Common myeloid progenitor, CD34-positive (primary cell): ENCODE results near the gene CCDC144A. TPM values are rescaled to one million over a fixed set of nuclear protein-coding genes. Genes with fewer than 3 reads are reported as not detected.
"Not testable (repeated sequence)": the region's sequence is repeated elsewhere in the genome, so short reads cannot be mapped to it uniquely, and the experiment has no call there.

Source experiments
- CTCF ChIA-PET: fragments of 350-600 bp; sonication (Branson Sonifier 250); formaldehyde crosslinking; loops from one replicate; lab custom pipeline; 2021; ENCODE audit warnings: antibody characterized with exemption; lab: Charles Lee
- POLR2A ChIA-PET: fragments of 350-600 bp; sonication (Branson Sonifier 250); formaldehyde crosslinking; loops from one replicate; lab custom pipeline; 2021; ENCODE audit warnings: antibody characterized with exemption; lab: Charles Lee
- DNase-seq, 3 donors: peaks; one replicate each; pipeline versions ENCODE4 v3.0.0 to v3.0.0-alpha.2; 2013
- H3K27ac ChIP-seq, 2 experiments: 1 replicate in 1 of 2; 2 replicates in 1 of 2; pipeline ENCODE4 v1.7.0; 2013; ENCODE audit warnings: inconsistent platforms in 2 of 2, low read length in 2 of 2, mild to moderate bottlenecking in 2 of 2, low read depth in 1 of 2, moderate library complexity in 1 of 2; ENCODE audit not compliant: severe bottlenecking in 2 of 2, insufficient read depth in 1 of 2, poor library complexity in 1 of 2
- H3K27me3 ChIP-seq, 5 experiments: replicated peaks in 2 of 5; 1 replicate in 3 of 5; 2 replicates in 2 of 5; pipeline versions ENCODE4 v1.6.1 to v1.7.0; 2013; ENCODE audit warnings: low read length in 4 of 5, mild to moderate bottlenecking in 2 of 5, moderate library complexity in 2 of 5, inconsistent platforms in 1 of 5; ENCODE audit not compliant: insufficient read depth in 5 of 5, control insufficient read depth in 4 of 5
- H3K36me3 ChIP-seq, 4 experiments: 1 replicate in 2 of 4; 2 replicates in 2 of 4; pipeline versions ENCODE4 v1.6.1 to v1.7.0; 2013; ENCODE audit warnings: low read length in 3 of 4, control low read depth in 1 of 4, mild to moderate bottlenecking in 1 of 4; ENCODE audit not compliant: control insufficient read depth in 4 of 4, insufficient read depth in 4 of 4
- H3K4me1 ChIP-seq, 4 experiments: 1 replicate in 3 of 4; 2 replicates in 1 of 4; pipeline versions ENCODE4 v1.6.1 to v1.7.1; 2013; ENCODE audit warnings: low read length in 3 of 4, mild to moderate bottlenecking in 3 of 4, control low read depth in 1 of 4, inconsistent platforms in 1 of 4, moderate library complexity in 1 of 4; ENCODE audit not compliant: control insufficient read depth in 4 of 4, insufficient read depth in 4 of 4; ENCODE audit errors: control extremely low read depth in 1 of 4
- H3K4me3 ChIP-seq, 7 experiments: 1 replicate in 4 of 7; 2 replicates in 3 of 7; pipeline versions ENCODE4 v1.5.1 to v1.7.0; 2013; ENCODE audit warnings: mild to moderate bottlenecking in 7 of 7, low read length in 6 of 7, moderate library complexity in 6 of 7, inconsistent platforms in 2 of 7, low read depth in 2 of 7, control low read depth in 1 of 7; ENCODE audit not compliant: insufficient read depth in 4 of 7, control insufficient read depth in 1 of 7; ENCODE audit errors: extremely low read depth in 1 of 7
- H3K9me3 ChIP-seq, 5 experiments: 1 replicate in 4 of 5; 2 replicates in 1 of 5; pipeline versions ENCODE4 v1.6.1 to v1.7.1; 2013; ENCODE audit warnings: low read length in 4 of 5, mild to moderate bottlenecking in 2 of 5, inconsistent platforms in 1 of 5, low read depth in 1 of 5, moderate library complexity in 1 of 5; ENCODE audit not compliant: control insufficient read depth in 4 of 5, insufficient read depth in 2 of 5; ENCODE audit errors: control extremely low read depth in 1 of 5
- WGBS: methylation state at CpG from one replicate; pipeline ENCODE4 v1.1.5; 2013; ENCODE audit not compliant: insufficient coverage; 5-methylcytosine and 5-hydroxymethylcytosine counted together
- polyA plus RNA-seq: library from polyadenylated mRNA; unstranded; fragments of 120-200 nt; gene quantifications from one replicate; pipeline ENCODE4 v1.2.1, GENCODE V29; 2013

The CCDC144A gene
- polyA plus RNA-seq: 2.1 TPM

- peak; percentile 28 to 76 (median 56) for DNase-seq
- H3K4me1 ChIP-seq, CTCF ChIA-PET, H3K27ac ChIP-seq, H3K27me3 ChIP-seq, H3K9me3 ChIP-seq, POLR2A ChIA-PET, H3K36me3 ChIP-seq: not testable (repeated sequence)
- H3K4me3 ChIP-seq: peak within 1 kb of the TSS in 1 of 7 experiments; percentile 10
- WGBS: 87% methylated on average over 20 of the region's 33 CpGs
These were observed at the start of gene CCDC144A for GRCh38 chr17:16689731-16690281. TSS of gene CCDC144A (plus strand) at chr17:16690241. CDS start at chr17:16690401, 160 bp downstream.

- Histone ChIP-seq H3K9me3 (peaks cover 0 to 6% (median 2%) of the 10 kb centered on the region in 5 experiments), H3K4me3 (no peak overlapping the region), H3K27me3 (no peaks in the 10 kb centered on the region), H3K4me1 (peaks cover 4 to 10% (median 7%) of the 10 kb centered on the region in 4 experiments), H3K27ac (no peak overlapping the region), H3K36me3 (peaks cover 17 to 30% (median 23%) of the 10 kb centered on the region in 4 experiments)
- ChIA-PET POLR2A (no interaction called here), CTCF (no interaction called here)
- WGBS: 100% methylated on average over 2 of the region's 3 CpGs
- DNase-seq: no peak
These were observed 40.5 kb upstream of the CCDC144A start for GRCh38 chr17:16649585-16649984.

- DNase-seq: no peak
- Histone ChIP-seq H3K4me3 (peak overlapping the region in 2 of 7 experiments; percentile 89 to 95), H3K27ac (no peak overlapping the region), H3K36me3 (peaks cover 5 to 15% (median 11%) of the 10 kb centered on the region in 4 experiments), H3K9me3 (peaks cover 0 to 4% (median 0%) of the 10 kb centered on the region in 5 experiments), H3K4me1 (peaks cover 4 to 10% (median 7%) of the 10 kb centered on the region in 4 experiments), H3K27me3 (peaks cover 0 to 2% (median 0%) of the 10 kb centered on the region in 5 experiments)
- WGBS: 100% methylated on average over 2 of the region's 4 CpGs
- ChIA-PET CTCF (interaction anchor here (1.0 kb wide), 1 partner anchor 116 kb away, joined by 3 read pairs; no protein-coding TSS in a partner anchor), POLR2A (no interaction called here)
These were observed 37.8 kb upstream of the CCDC144A start for GRCh38 chr17:16652252-16652651.

GRCh38 chr17:16652847-16653366 lies 37.1 kb upstream of the CCDC144A start:
- peak in 1 of 3 donors; percentile 18 for DNase-seq
- ChIA-PET POLR2A (no interaction called here), CTCF (interaction anchor here (1.0 kb wide), 1 partner anchor 117 kb away, joined by 3 read pairs; no protein-coding TSS in a partner anchor)
- WGBS: 0% methylated on average over 2 of the region's 8 CpGs
- H3K27me3 ChIP-seq: peaks cover 0 to 2% (median 0%) of the 10 kb centered on the region in 5 experiments
- H3K4me3 ChIP-seq: peak overlapping the region; percentile 57 to 95 (median 89)
- peaks cover 0 to 3% (median 0%) of the 10 kb centered on the region in 5 experiments for H3K9me3 ChIP-seq
- peak overlapping the region; percentile 29 to 78 for H3K27ac ChIP-seq
- peaks cover 3 to 14% (median 8%) of the 10 kb centered on the region in 4 experiments for H3K36me3 ChIP-seq
- H3K4me1 ChIP-seq: peaks cover 4 to 10% (median 7%) of the 10 kb centered on the region in 4 experiments

GRCh38 chr17:16653367-16654041 lies 36.5 kb upstream of the CCDC144A start, which contains the start of gene ZNF624:
TSS of gene ZNF624 (minus strand) at chr17:16653850.
- WGBS: 0% methylated on average over 51 of the region's 55 CpGs
- CTCF ChIA-PET: interaction anchor here (1.0 kb wide), 1 partner anchor 118 kb away, joined by 3 read pairs; no protein-coding TSS in a partner anchor
- peaks cover 3 to 10% (median 8%) of the 10 kb centered on the region in 4 experiments for H3K36me3 ChIP-seq
- peak within 1 kb of the TSS; percentile 57 to 95 (median 89) for H3K4me3 ChIP-seq
- DNase-seq: peak; percentile 80 to 86 (median 84)
- peaks cover 4 to 10% (median 7%) of the 10 kb centered on the region in 4 experiments for H3K4me1 ChIP-seq
- POLR2A ChIA-PET: no interaction called here
- peaks cover 0 to 2% (median 0%) of the 10 kb centered on the region in 5 experiments for H3K27me3 ChIP-seq
- H3K9me3 ChIP-seq: peaks cover 0 to 3% (median 0%) of the 10 kb centered on the region in 5 experiments
- peak within 1 kb of the TSS; percentile 29 to 78 for H3K27ac ChIP-seq

GRCh38 chr17:16661217-16661616 lies 28.8 kb upstream of the CCDC144A start:
- POLR2A ChIA-PET: no interaction called here
- H3K27me3 ChIP-seq: peaks cover 4 to 21% (median 9%) of the 10 kb centered on the region in 5 experiments
- H3K4me1 ChIP-seq: no peaks in the 10 kb centered on the region
- H3K36me3 ChIP-seq: no peaks in the 10 kb centered on the region
- CTCF ChIA-PET: no interaction called here
- H3K4me3 ChIP-seq: no peak overlapping the region
- peaks cover 0 to 5% (median 0%) of the 10 kb centered on the region in 5 experiments for H3K9me3 ChIP-seq
- DNase-seq: no peak
- H3K27ac ChIP-seq: no peak overlapping the region
